Measurements from ENCODE around the gene CERCAM.
"Not testable (repeated sequence)": the region's sequence is repeated elsewhere in the genome, so short reads cannot be mapped to it uniquely, and the experiment has no call there.

CERCAM gene

GRCh38 chr9:128442150-128442549 is 21.5 kb downstream of the CERCAM start:
- no peak overlapping the region for H3K23ac ChIP-seq (ENCODE audit: low read length in 2 of 2)
- no peak overlapping the region for H2BK15ac ChIP-seq (ENCODE audit: low read depth, poor library complexity, severe bottlenecking)
- H3K36me3 ChIP-seq (ENCODE audit: control insufficient read depth in 1 of 2, insufficient read depth in 2 of 2, low read depth in 1 of 2, low read length in 2 of 2) = peaks cover 2 to 4% of the 10 kb centered on the region in 2 experiments
- H2AFZ ChIP-seq (ENCODE audit: low read depth, low read length) = no peak overlapping the region
- 58% methylated on average over 6 of the region's 6 CpGs for WGBS
- no peak overlapping the region for H4K8ac ChIP-seq (ENCODE audit: low read length)
- no peak overlapping the region for H4K91ac ChIP-seq (ENCODE audit: low read length)
- no peak overlapping the region for H3K4me2 ChIP-seq (ENCODE audit: low read length, poor library complexity, severe bottlenecking)
- no peak overlapping the region for H3K4ac ChIP-seq (ENCODE audit: low read depth in 1 of 2, low read length in 2 of 2)
- H3K27ac ChIP-seq (ENCODE audit: low read length, poor library complexity, severe bottlenecking) = no peak overlapping the region
- no peak for DNase-seq
- no peak overlapping the region for H3K14ac ChIP-seq (ENCODE audit: low read length in 2 of 2)
- no peak overlapping the region for H2BK120ac ChIP-seq (ENCODE audit: low read depth, low read length)
- H3K18ac ChIP-seq (ENCODE audit: low read depth in 1 of 2, low read length in 2 of 2) = no peak overlapping the region
- peaks cover 6% of the 10 kb centered on the region for H3K4me1 ChIP-seq (ENCODE audit: control insufficient read depth, insufficient read depth, low read depth, low read length)
- no peak overlapping the region for H3K4me3 ChIP-seq (ENCODE audit: insufficient read depth in 1 of 2, low read depth in 1 of 2, low read length in 2 of 2)
- peaks cover 5 to 29% of the 10 kb centered on the region in 2 experiments for H3K27me3 ChIP-seq (ENCODE audit: control insufficient read depth in 1 of 2, insufficient read depth in 1 of 2, low read length in 2 of 2)
- no peak overlapping the region for H3K9ac ChIP-seq (ENCODE audit: low read length)
- H2BK12ac ChIP-seq (ENCODE audit: low read length in 2 of 2) = no peak overlapping the region
- no peaks in the 10 kb centered on the region for H3K9me3 ChIP-seq (ENCODE audit: control insufficient read depth, low read length)
- H2BK5ac ChIP-seq (ENCODE audit: low read depth, low read length, poor library complexity, severe bottlenecking) = no peak overlapping the region
- H2AK5ac ChIP-seq (ENCODE audit: low read length, severe bottlenecking) = no peak overlapping the region
- H3K79me1 ChIP-seq (replicated peaks; ENCODE audit: low read length, poor library complexity, severe bottlenecking) = no peaks in the 10 kb centered on the region

- not testable (repeated sequence) for H2BK120ac ChIP-seq (ENCODE audit: low read depth, low read length); H3K4ac ChIP-seq (ENCODE audit: low read depth in 1 of 2, low read length in 2 of 2); H2AFZ ChIP-seq (ENCODE audit: low read depth, low read length); H2AK5ac ChIP-seq (ENCODE audit: low read length, severe bottlenecking); H2BK15ac ChIP-seq (ENCODE audit: low read depth, poor library complexity, severe bottlenecking); H3K79me1 ChIP-seq (replicated peaks; ENCODE audit: low read length, poor library complexity, severe bottlenecking); H3K9me3 ChIP-seq (ENCODE audit: control insufficient read depth, low read length); H3K4me1 ChIP-seq (ENCODE audit: control insufficient read depth, insufficient read depth, low read depth, low read length); H3K9ac ChIP-seq (ENCODE audit: low read length); H3K36me3 ChIP-seq (ENCODE audit: control insufficient read depth in 1 of 2, insufficient read depth in 2 of 2, low read depth in 1 of 2, low read length in 2 of 2); H2BK12ac ChIP-seq (ENCODE audit: low read length in 2 of 2); DNase-seq; H3K27ac ChIP-seq (ENCODE audit: low read length, poor library complexity, severe bottlenecking); H3K4me3 ChIP-seq (ENCODE audit: insufficient read depth in 1 of 2, low read depth in 1 of 2, low read length in 2 of 2); H3K4me2 ChIP-seq (ENCODE audit: low read length, poor library complexity, severe bottlenecking); H2BK5ac ChIP-seq (ENCODE audit: low read depth, low read length, poor library complexity, severe bottlenecking); H3K18ac ChIP-seq (ENCODE audit: low read depth in 1 of 2, low read length in 2 of 2); H4K91ac ChIP-seq (ENCODE audit: low read length); H3K23ac ChIP-seq (ENCODE audit: low read length in 2 of 2); H3K14ac ChIP-seq (ENCODE audit: low read length in 2 of 2); H4K8ac ChIP-seq (ENCODE audit: low read length)
- peaks cover 5 to 31% of the 10 kb centered on the region in 2 experiments for H3K27me3 ChIP-seq (ENCODE audit: control insufficient read depth in 1 of 2, insufficient read depth in 1 of 2, low read length in 2 of 2)
- 95% methylated on average over 4 of the region's 5 CpGs for WGBS
Observed at GRCh38 chr9:128446505-128446904, 25.8 kb downstream of the CERCAM start.

- Histone ChIP-seq H3K4me3 (ENCODE audit: insufficient read depth in 1 of 2, low read depth in 1 of 2, low read length in 2 of 2) (no peak overlapping the region), H4K91ac (ENCODE audit: low read length) (no peak overlapping the region), H3K9me3 (ENCODE audit: control insufficient read depth, low read length) (peaks cover 3% of the 10 kb centered on the region), H3K4ac (ENCODE audit: low read depth in 1 of 2, low read length in 2 of 2) (no peak overlapping the region), H3K27me3 (ENCODE audit: control insufficient read depth in 1 of 2, insufficient read depth in 1 of 2, low read length in 2 of 2) (peaks cover 11 to 24% of the 10 kb centered on the region in 2 experiments), H3K36me3 (ENCODE audit: control insufficient read depth in 1 of 2, insufficient read depth in 2 of 2, low read depth in 1 of 2, low read length in 2 of 2) (no peaks in the 10 kb centered on the region), H2BK120ac (ENCODE audit: low read depth, low read length) (no peak overlapping the region), H2BK5ac (ENCODE audit: low read depth, low read length, poor library complexity, severe bottlenecking) (no peak overlapping the region), H2BK12ac (ENCODE audit: low read length in 2 of 2) (no peak overlapping the region), H3K14ac (ENCODE audit: low read length in 2 of 2) (no peak overlapping the region), H2AFZ (ENCODE audit: low read depth, low read length) (no peak overlapping the region), H3K9ac (ENCODE audit: low read length) (no peak overlapping the region), H3K4me2 (ENCODE audit: low read length, poor library complexity, severe bottlenecking) (no peak overlapping the region), H3K18ac (ENCODE audit: low read depth in 1 of 2, low read length in 2 of 2) (no peak overlapping the region), H2AK5ac (ENCODE audit: low read length, severe bottlenecking) (no peak overlapping the region), H3K27ac (ENCODE audit: low read length, poor library complexity, severe bottlenecking) (no peak overlapping the region), H3K79me1 (replicated peaks; ENCODE audit: low read length, poor library complexity, severe bottlenecking) (no peaks in the 10 kb centered on the region), H3K23ac (ENCODE audit: low read length in 2 of 2) (no peak overlapping the region), H4K8ac (ENCODE audit: low read length) (no peak overlapping the region), H2BK15ac (ENCODE audit: low read depth, poor library complexity, severe bottlenecking) (no peak overlapping the region), H3K4me1 (ENCODE audit: control insufficient read depth, insufficient read depth, low read depth, low read length) (no peaks in the 10 kb centered on the region)
- WGBS = 83% methylated on average over 2 of the region's 2 CpGs
- DNase-seq = no peak
Observed at GRCh38 chr9:128448746-128449145, 28.1 kb downstream of the CERCAM start.

- Histone ChIP-seq H2BK120ac (ENCODE audit: low read depth, low read length) (no peak overlapping the region), H3K9ac (ENCODE audit: low read length) (no peak overlapping the region), H3K27me3 (ENCODE audit: control insufficient read depth in 1 of 2, insufficient read depth in 1 of 2, low read length in 2 of 2) (peaks cover 6 to 12% of the 10 kb centered on the region in 2 experiments), H3K9me3 (ENCODE audit: control insufficient read depth, low read length) (no peaks in the 10 kb centered on the region), H2BK12ac (ENCODE audit: low read length in 2 of 2) (no peak overlapping the region), H3K4me3 (ENCODE audit: insufficient read depth in 1 of 2, low read depth in 1 of 2, low read length in 2 of 2) (no peak overlapping the region), H2AK5ac (ENCODE audit: low read length, severe bottlenecking) (no peak overlapping the region), H2AFZ (ENCODE audit: low read depth, low read length) (no peak overlapping the region), H3K4me1 (ENCODE audit: control insufficient read depth, insufficient read depth, low read depth, low read length) (peaks cover 12% of the 10 kb centered on the region), H2BK15ac (ENCODE audit: low read depth, poor library complexity, severe bottlenecking) (no peak overlapping the region), H3K14ac (ENCODE audit: low read length in 2 of 2) (no peak overlapping the region), H4K8ac (ENCODE audit: low read length) (no peak overlapping the region), H3K36me3 (ENCODE audit: control insufficient read depth in 1 of 2, insufficient read depth in 2 of 2, low read depth in 1 of 2, low read length in 2 of 2) (peaks cover 2 to 11% of the 10 kb centered on the region in 2 experiments), H4K91ac (ENCODE audit: low read length) (peak overlapping the region; percentile 23), H3K27ac (ENCODE audit: low read length, poor library complexity, severe bottlenecking) (no peak overlapping the region), H3K23ac (ENCODE audit: low read length in 2 of 2) (no peak overlapping the region), H3K4ac (ENCODE audit: low read depth in 1 of 2, low read length in 2 of 2) (no peak overlapping the region), H3K79me1 (replicated peaks; ENCODE audit: low read length, poor library complexity, severe bottlenecking) (peaks cover 21% of the 10 kb centered on the region), H3K4me2 (ENCODE audit: low read length, poor library complexity, severe bottlenecking) (no peak overlapping the region), H2BK5ac (ENCODE audit: low read depth, low read length, poor library complexity, severe bottlenecking) (no peak overlapping the region), H3K18ac (ENCODE audit: low read depth in 1 of 2, low read length in 2 of 2) (no peak overlapping the region)
- WGBS = 97% methylated on average over 10 of the region's 14 CpGs
- DNase-seq = no peak
Observed at GRCh38 chr9:128454991-128455390, 34.3 kb downstream of the CERCAM start.
